ENCODE results near the gene MAB21L4.
"Not testable (repeated sequence)": the region's sequence is repeated elsewhere in the genome, so short reads cannot be mapped to it uniquely, and the experiment has no call there.

The MAB21L4 gene

DNA sequence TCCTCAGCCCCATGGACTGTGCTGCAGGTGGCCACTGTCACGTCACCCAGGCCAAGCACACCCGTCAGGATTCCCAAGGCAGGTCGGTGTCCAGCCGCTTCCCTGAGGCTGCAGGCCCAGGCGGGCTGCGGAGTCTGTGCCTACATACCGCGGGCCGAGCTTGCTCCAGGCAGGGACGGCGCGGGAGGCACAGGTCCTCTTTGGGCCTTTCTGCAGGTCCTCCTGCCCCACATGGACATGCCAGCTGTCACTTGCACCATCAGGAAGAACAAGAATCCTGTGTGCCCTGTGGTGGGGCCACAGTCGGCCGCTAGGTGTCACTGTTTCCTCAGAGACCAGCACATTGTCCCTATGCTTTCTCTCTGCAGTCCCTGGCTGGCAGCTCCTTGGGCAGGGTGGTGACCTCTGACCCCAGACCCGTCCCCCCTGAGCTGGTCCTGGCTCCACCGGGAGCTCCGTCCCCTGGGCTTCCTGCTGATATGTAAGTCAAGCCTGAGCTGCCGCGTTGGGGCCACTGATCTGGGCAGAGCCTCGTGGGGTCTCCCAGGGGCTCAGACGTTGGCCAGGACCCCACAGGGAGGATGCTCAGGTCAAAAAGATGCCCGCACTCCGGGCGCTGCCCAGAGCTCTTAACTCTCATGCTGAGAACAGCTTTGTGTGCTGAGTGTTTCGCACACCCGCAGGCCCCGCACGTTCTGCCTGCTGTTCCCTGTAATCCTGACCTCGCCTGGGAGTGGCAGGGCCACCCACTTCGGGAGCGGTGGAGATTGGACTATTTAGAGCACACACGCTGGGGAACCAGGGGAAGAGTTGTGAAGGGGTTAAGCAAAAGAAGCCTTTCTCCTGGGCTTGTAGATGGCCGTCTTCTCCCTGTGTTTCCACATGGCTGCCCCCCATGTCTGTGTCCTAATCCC, 44.6 kb downstream of the MAB21L4 start:
- in situ Hi-C loops (cut with MboI; ENCODE audit: low sequenced_read_pairs, unreplicated experiment), result no loop called here
- peak; percentile 92 for DNase-seq (ENCODE audit: low spot score)
- TF ChIP-seq, protein P1, sequence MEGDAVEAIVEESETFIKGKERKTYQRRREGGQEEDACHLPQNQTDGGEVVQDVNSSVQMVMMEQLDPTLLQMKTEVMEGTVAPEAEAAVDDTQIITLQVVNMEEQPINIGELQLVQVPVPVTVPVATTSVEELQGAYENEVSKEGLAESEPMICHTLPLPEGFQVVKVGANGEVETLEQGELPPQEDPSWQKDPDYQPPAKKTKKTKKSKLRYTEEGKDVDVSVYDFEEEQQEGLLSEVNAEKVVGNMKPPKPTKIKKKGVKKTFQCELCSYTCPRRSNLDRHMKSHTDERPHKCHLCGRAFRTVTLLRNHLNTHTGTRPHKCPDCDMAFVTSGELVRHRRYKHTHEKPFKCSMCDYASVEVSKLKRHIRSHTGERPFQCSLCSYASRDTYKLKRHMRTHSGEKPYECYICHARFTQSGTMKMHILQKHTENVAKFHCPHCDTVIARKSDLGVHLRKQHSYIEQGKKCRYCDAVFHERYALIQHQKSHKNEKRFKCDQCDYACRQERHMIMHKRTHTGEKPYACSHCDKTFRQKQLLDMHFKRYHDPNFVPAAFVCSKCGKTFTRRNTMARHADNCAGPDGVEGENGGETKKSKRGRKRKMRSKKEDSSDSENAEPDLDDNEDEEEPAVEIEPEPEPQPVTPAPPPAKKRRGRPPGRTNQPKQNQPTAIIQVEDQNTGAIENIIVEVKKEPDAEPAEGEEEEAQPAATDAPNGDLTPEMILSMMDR (IDR thresholded peaks at IDR 0.05; ENCODE audit: borderline replicate concordance, control extremely low read depth, extremely low read depth, insufficient read depth, missing control alignments), result peak; percentile 92

- TF ChIP-seq, protein P1 (IDR thresholded peaks at IDR 0.05; ENCODE audit: borderline replicate concordance, control extremely low read depth, extremely low read depth, insufficient read depth, missing control alignments), result no peak
- DNase-seq (ENCODE audit: low spot score), result peak; percentile 28
- in situ Hi-C loops (cut with MboI; ENCODE audit: low sequenced_read_pairs, unreplicated experiment), result no loop called here
These were observed 45.2 kb downstream of the MAB21L4 start for GRCh38 chr2:240850756-240851077.

- TF ChIP-seq, protein P1 (IDR thresholded peaks at IDR 0.05; ENCODE audit: borderline replicate concordance, control extremely low read depth, extremely low read depth, insufficient read depth, missing control alignments), result no peak
- DNase-seq (ENCODE audit: low spot score), result no peak
- in situ Hi-C loops (cut with MboI; ENCODE audit: low sequenced_read_pairs, unreplicated experiment), result no loop called here
These were observed 45.9 kb downstream of the MAB21L4 start for GRCh38 chr2:240850026-240850425.

DNA sequence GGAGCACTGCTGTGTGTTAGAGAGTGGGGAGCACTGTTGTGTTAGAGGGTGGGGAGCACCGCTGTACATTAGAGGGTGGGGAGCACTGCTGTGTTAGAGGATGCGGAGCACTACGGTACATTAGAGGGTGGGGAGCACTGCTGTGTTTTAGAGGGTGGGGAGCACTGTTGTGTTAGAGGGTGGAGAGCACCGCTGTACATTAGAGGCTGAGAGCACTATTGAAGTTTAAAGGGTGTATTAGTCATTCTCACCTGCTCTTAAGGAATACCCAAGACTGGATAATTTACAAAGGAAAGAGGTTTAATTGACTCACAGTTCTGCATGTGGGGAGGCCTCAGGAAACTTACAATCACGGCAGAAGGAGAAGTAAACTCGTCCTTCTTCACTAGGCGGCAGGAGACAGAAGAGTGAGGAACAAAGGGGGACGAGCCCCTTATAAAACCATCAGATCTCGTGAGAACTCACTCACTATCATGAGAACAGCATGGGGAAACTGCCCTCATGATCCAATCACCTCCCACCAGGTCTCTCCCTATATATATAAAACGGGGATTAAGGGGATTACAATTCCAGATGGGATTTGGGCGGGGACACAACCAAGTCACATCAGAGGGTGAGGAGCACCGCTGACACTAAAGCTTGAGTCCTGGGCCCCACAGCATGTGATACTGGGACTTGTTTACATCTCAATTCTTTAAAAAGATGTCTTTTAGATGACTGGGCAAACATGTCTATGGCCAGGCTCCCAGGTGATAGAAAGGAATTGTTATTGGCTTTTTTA, 46.9 kb downstream of the MAB21L4 start:
- in situ Hi-C loops (cut with MboI; ENCODE audit: low sequenced_read_pairs, unreplicated experiment), result no loop called here
- DNase-seq (ENCODE audit: low spot score), result no peak
- TF ChIP-seq, protein P1 (IDR thresholded peaks at IDR 0.05; ENCODE audit: borderline replicate concordance, control extremely low read depth, extremely low read depth, insufficient read depth, missing control alignments), result no peak

- TF ChIP-seq, protein P1 (IDR thresholded peaks at IDR 0.05; ENCODE audit: borderline replicate concordance, control extremely low read depth, extremely low read depth, insufficient read depth, missing control alignments), result no peak
- in situ Hi-C loops (cut with MboI; ENCODE audit: low sequenced_read_pairs, unreplicated experiment), result no loop called here
- DNase-seq (ENCODE audit: low spot score), result no peak
These were observed 48.1 kb downstream of the MAB21L4 start for GRCh38 chr2:240847817-240848216.

- TF ChIP-seq, protein P1 (IDR thresholded peaks at IDR 0.05; ENCODE audit: borderline replicate concordance, control extremely low read depth, extremely low read depth, insufficient read depth, missing control alignments), result no peak
- in situ Hi-C loops (cut with MboI; ENCODE audit: low sequenced_read_pairs, unreplicated experiment), result no loop called here
- no peak for DNase-seq (ENCODE audit: low spot score)
These were observed 48.9 kb downstream of the MAB21L4 start for GRCh38 chr2:240846873-240847595.

- in situ Hi-C loops (cut with MboI; ENCODE audit: low sequenced_read_pairs, unreplicated experiment); DNase-seq (ENCODE audit: low spot score): not testable (repeated sequence)
These were observed 49.6 kb downstream of the MAB21L4 start for GRCh38 chr2:240846309-240846708.
